ENCODE results near the gene GABRG3.

GRCh38 chr15:27582726-27583410, 611.9 kb downstream of the GABRG3 start:
- TF ChIP-seq CTCF (IDR thresholded peaks at IDR 0.05) (no peak), POLR2A (IDR thresholded peaks at IDR 0.05) (no peak)

All from adrenal gland (tissue), 5 donors.